IMR-90 (cell line): ENCODE data around the gene KIF25. TPM values are rescaled to one million over a fixed set of nuclear protein-coding genes. Genes with fewer than 3 reads are reported as not detected.

ENCODE experiments used
- ATAC-seq: fragments of 200-7000 bp; cut with Tn5 transposase; 2 replicates; pipeline ENCODE4 v1.9.1; 2020; ENCODE audit warnings: low read depth, mild to moderate bottlenecking, moderate library complexity
- BruUV-seq: library from RNA; stranded (reverse); fragments of 400-500 nt; replicated peaks from 2 replicates; lab custom pipeline; 2021; lab: Mats Ljungman, UMichigan
- CTCF ChIA-PET: fragments of 300-600 bp; formaldehyde crosslinking; extraction: SDS; loops from one replicate; lab custom pipeline; 2021; ENCODE audit warnings: antibody characterized with exemption; lab: Yijun Ruan, JAX
- POLR2A ChIA-PET: fragments of 300-600 bp; sonication (Branson Sonifier 250); formaldehyde crosslinking; loops from one replicate; lab custom pipeline; 2022; ENCODE audit warnings: antibody characterized with exemption; ENCODE audit not compliant: unreplicated experiment; lab: Charles Lee
- DNase-seq: peaks from one replicate; pipeline ENCODE4 v3.0.0; 2013
- H2AFZ ChIP-seq: replicated peaks from 2 replicates; pipeline ENCODE3; 2013; ENCODE audit warnings: low read length, mild to moderate bottlenecking; ENCODE audit not compliant: poor library complexity
- H2AK5ac ChIP-seq: 2 replicates; pipeline ENCODE4 v1.6.1; 2013; ENCODE audit warnings: low read depth, low read length, inconsistent platforms
- H2AK9ac ChIP-seq: replicated peaks from 2 replicates; pipeline ENCODE3; 2013; ENCODE audit warnings: mild to moderate bottlenecking, low read depth, low read length, moderate library complexity; ENCODE audit not compliant: poor library complexity
- H2BK120ac ChIP-seq: 2 replicates; pipeline ENCODE4 v1.6.1; 2013; ENCODE audit warnings: low read depth, low read length, inconsistent platforms
- H2BK15ac ChIP-seq: 3 replicates; pipeline ENCODE4 v1.6.1; 2013; ENCODE audit warnings: low read depth, low read length, inconsistent platforms
- H2BK20ac ChIP-seq: 2 replicates; pipeline ENCODE4 v1.6.1; 2013; ENCODE audit warnings: low read depth, mild to moderate bottlenecking, inconsistent platforms, low read length, moderate library complexity
- H2BK5ac ChIP-seq: 2 replicates; pipeline ENCODE4 v1.6.1; 2013; ENCODE audit warnings: mild to moderate bottlenecking, low read depth, low read length, inconsistent platforms; ENCODE audit not compliant: poor library complexity, severe bottlenecking
- H3K14ac ChIP-seq: replicated peaks from 2 replicates; pipeline ENCODE4 v1.6.1; 2013; ENCODE audit warnings: low read depth, low read length, inconsistent platforms
- H3K18ac ChIP-seq: 2 replicates; pipeline ENCODE4 v1.6.1; 2013; ENCODE audit warnings: low read depth, low read length, control low read depth
- H3K23ac ChIP-seq: 2 replicates; pipeline ENCODE4 v1.6.1; 2013; ENCODE audit warnings: low read depth, low read length, inconsistent platforms
- H3K27ac ChIP-seq: 2 replicates; pipeline ENCODE4 v1.5.1; 2013; ENCODE audit warnings: mild to moderate bottlenecking, control low read depth, low read length; ENCODE audit not compliant: insufficient read depth
- H3K27me3 ChIP-seq: 2 replicates; pipeline ENCODE4 v1.6.1; 2013; ENCODE audit warnings: low read length; ENCODE audit not compliant: control insufficient read depth, insufficient read depth
- H3K36me3 ChIP-seq: 2 replicates; pipeline ENCODE4 v1.6.1; 2013; ENCODE audit warnings: low read length, mixed read lengths; ENCODE audit not compliant: control insufficient read depth, insufficient read depth
- H3K4ac ChIP-seq: 2 replicates; pipeline ENCODE4 v1.6.1; 2013; ENCODE audit warnings: low read depth, low read length, inconsistent platforms
- H3K4me1 ChIP-seq: 2 replicates; pipeline ENCODE4 v1.6.1; 2013; ENCODE audit warnings: low read length, mixed read lengths; ENCODE audit not compliant: control insufficient read depth, insufficient read depth
- H3K4me2 ChIP-seq: 2 replicates; pipeline ENCODE4 v1.6.1; 2013; ENCODE audit warnings: low read depth, mild to moderate bottlenecking, control low read depth, low read length, moderate library complexity
- H3K4me3 ChIP-seq: 2 replicates; pipeline ENCODE4 v1.5.1; 2013; ENCODE audit warnings: low read depth, mild to moderate bottlenecking, control low read depth, low read length, moderate library complexity; ENCODE audit not compliant: insufficient read depth
- H3K56ac ChIP-seq: 2 replicates; pipeline ENCODE4 v1.6.1; 2013; ENCODE audit warnings: low read length, inconsistent platforms; ENCODE audit not compliant: insufficient read depth; ENCODE audit errors: extremely low read depth
- H3K79me1 ChIP-seq, 2 experiments: 2 replicates each; pipeline ENCODE4 v1.6.1; 2013; ENCODE audit warnings: low read length in 2 of 2, inconsistent platforms in 1 of 2, low read depth in 1 of 2
- H3K9ac ChIP-seq: 2 replicates; pipeline ENCODE4 v1.6.1; 2013; ENCODE audit warnings: low read depth, low read length, control low read depth
- H3K9me1 ChIP-seq: 2 replicates; pipeline ENCODE4 v1.6.1; 2013; ENCODE audit warnings: low read length, inconsistent platforms; ENCODE audit not compliant: insufficient read depth
- H3K9me3 ChIP-seq: 2 replicates; pipeline ENCODE4 v1.6.1; 2013; ENCODE audit warnings: low read length; ENCODE audit not compliant: control insufficient read depth, insufficient read depth
- H4K20me1 ChIP-seq: 2 replicates; pipeline ENCODE4 v1.6.1; 2013; ENCODE audit warnings: low read length, inconsistent platforms; ENCODE audit not compliant: insufficient read depth
- H4K5ac ChIP-seq: 2 replicates; pipeline ENCODE4 v1.6.1; 2013; ENCODE audit warnings: mild to moderate bottlenecking, low read depth, low read length, control low read depth
- H4K8ac ChIP-seq, 2 experiments: 2 replicates each; pipeline ENCODE4 v1.6.1; 2013; ENCODE audit warnings: low read depth in 2 of 2, low read length in 2 of 2, control low read depth in 1 of 2, inconsistent platforms in 1 of 2
- H4K91ac ChIP-seq: 2 replicates; pipeline ENCODE4 v1.6.1; 2013; ENCODE audit warnings: low read depth, low read length, inconsistent platforms; ENCODE audit not compliant: insufficient read depth
- BHLHE40 ChIP-seq: fragments of 150-350 bp; IDR thresholded peaks from 2 replicates; pipeline ENCODE4 v1.6.1; 2016; ENCODE audit warnings: mild to moderate bottlenecking, low read depth, low read length
- CEBPB ChIP-seq: IDR thresholded peaks from 2 replicates; pipeline ENCODE4 v1.6.1; 2012; ENCODE audit warnings: low read depth, low read length, improper control_type of control experiment
- CHD1 ChIP-seq: IDR thresholded peaks from 2 replicates; pipeline ENCODE4 v1.6.1; 2012; ENCODE audit warnings: low read depth, low read length, improper control_type of control experiment
- ELK1 ChIP-seq: fragments of 150-350 bp; IDR thresholded peaks from 2 replicates; pipeline ENCODE4 v1.6.1; 2016; ENCODE audit warnings: low read depth, mild to moderate bottlenecking, low read length, moderate library complexity, borderline replicate concordance
- FOS ChIP-seq: fragments of 150-350 bp; IDR thresholded peaks from 2 replicates; pipeline ENCODE4 v1.6.1; 2016; ENCODE audit warnings: low read depth, low read length
- MAFK ChIP-seq: IDR thresholded peaks from 2 replicates; pipeline ENCODE4 v1.6.1; 2012; ENCODE audit warnings: low read depth, low read length, improper control_type of control experiment
- MAZ ChIP-seq: IDR thresholded peaks from 2 replicates; pipeline ENCODE4 v1.6.1; 2012; ENCODE audit warnings: low read depth, mild to moderate bottlenecking, low read length, improper control_type of control experiment, moderate library complexity, borderline replicate concordance
- MXI1 ChIP-seq: IDR thresholded peaks from 2 replicates; pipeline ENCODE4 v1.6.1; 2012; ENCODE audit warnings: low read depth, mild to moderate bottlenecking, low read length, moderate library complexity, borderline replicate concordance
- NFE2L2 ChIP-seq: fragments of 150-350 bp; IDR thresholded peaks from 2 replicates; pipeline ENCODE4 v1.6.1; 2016; ENCODE audit warnings: low read depth, mild to moderate bottlenecking, low read length
- POLR2A ChIP-seq: IDR thresholded peaks from 2 replicates; pipeline ENCODE4 v1.6.1; 2012; ENCODE audit warnings: mild to moderate bottlenecking, low read depth, low read length
- RAD21 ChIP-seq: IDR thresholded peaks from 2 replicates; pipeline ENCODE4 v1.6.1; 2012; ENCODE audit warnings: low read length, improper control_type of control experiment
- RCOR1 ChIP-seq: IDR thresholded peaks from 2 replicates; pipeline ENCODE4 v1.6.1; 2012; ENCODE audit warnings: mild to moderate bottlenecking, low read length, improper control_type of control experiment; ENCODE audit not compliant: insufficient replicate concordance
- RFX5 ChIP-seq: IDR thresholded peaks from 2 replicates; pipeline ENCODE4 v1.8.0; 2012; ENCODE audit warnings: low read depth, mild to moderate bottlenecking, low read length, moderate library complexity
- SMC3 ChIP-seq: fragments of 150-350 bp; IDR thresholded peaks from 2 replicates; pipeline ENCODE4 v1.6.1; 2016; ENCODE audit warnings: low read depth, mild to moderate bottlenecking, antibody characterized with exemption, low read length, moderate library complexity
- WGBS, 2 experiments: methylation state at CpG; one replicate each; pipeline versions ENCODE4 v1.1.5 to v1.1.7; 2013; ENCODE audit warnings: missing lambda C conversion rate in 2 of 2; ENCODE audit not compliant: insufficient read length in 1 of 2; ENCODE audit errors: extremely low coverage in 2 of 2; 5-methylcytosine and 5-hydroxymethylcytosine counted together
- dilution Hi-C: fragments of 300-500 bp; cut with HindIII; formaldehyde crosslinking; loops from one replicate; pipeline ENCODE4 v1.14.3; 2018; ENCODE audit warnings: low sequenced_read_pairs; ENCODE audit not compliant: unreplicated experiment
- in situ Hi-C: fragments of 300-500 bp; cut with MboI; formaldehyde crosslinking; loops from 3 replicates; pipeline ENCODE4 v1.14.3; 2019; ENCODE audit warnings: low sequenced_read_pairs, inconsistent platforms, mixed read lengths
- intact Hi-C: fragments of 100-400 bp; cut with micrococcal nuclease; formaldehyde crosslinking; loops from 2 replicates; pipeline ENCODE4 v1.10.0; 2022
- polyA plus RNA-seq, 3 experiments: library from polyadenylated mRNA; depleted of rRNA; stranded (reverse); fragments of >200 nt; gene quantifications; 2 replicates each; pipeline ENCODE4 v1.2.3, GENCODE V29; 2012; ENCODE audit warnings: low replicate concordance in 1 of 3
- total RNA-seq: library from RNA; depleted of rRNA; stranded (reverse); fragments of >200 nt; gene quantifications from 2 replicates; pipeline ENCODE4 v1.2.3, GENCODE V29; 2012
- TF ChIP-seq, protein P1 (sequence below): conservative IDR thresholded peaks from 2 replicates; pipeline ENCODE4 v1.5.1; 2012; ENCODE audit warnings: mild to moderate bottlenecking, low read depth, low read length, improper control_type of control experiment
- TF ChIP-seq, protein P2 (sequence below): fragments of 150-350 bp; IDR thresholded peaks from 2 replicates; pipeline ENCODE4 v1.6.1; 2017; ENCODE audit warnings: mild to moderate bottlenecking, antibody characterized with exemption, low read length, low read depth

Gene KIF25
- total and polyA plus RNA-seq, 2 of the 4 experiments (the other 2 are of a cell fraction): not detected

DNA sequence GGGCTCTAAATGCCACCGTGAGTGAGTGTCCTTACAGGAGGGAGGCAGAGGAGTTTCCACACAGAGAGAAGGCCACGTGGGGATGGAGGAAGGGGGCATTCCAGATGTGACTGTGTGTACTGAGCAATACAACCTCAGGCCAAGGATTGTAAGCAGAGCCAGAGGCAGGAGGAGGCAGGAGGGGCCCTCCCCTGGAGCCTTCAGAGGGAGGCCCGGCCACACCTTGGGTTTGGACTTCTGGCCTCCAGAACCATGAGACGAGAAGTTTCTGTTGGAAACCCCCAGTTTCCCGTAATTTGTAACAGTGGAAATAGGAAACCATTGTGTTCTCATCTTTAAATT, 9.3 kb upstream of the KIF25 start:
- no peak overlapping the region for H3K18ac ChIP-seq
- BruUV-seq: no TSS peak
- H3K9me1 ChIP-seq: no peaks in the 10 kb centered on the region
- TF ChIP-seq POLR2A (no peak), MXI1 (no peak), NFE2L2 (no peak), ELK1 (no peak), BHLHE40 (no peak), CEBPB (no peak), RAD21 (no peak), MAZ (no peak), MAFK (no peak), SMC3 (no peak), FOS (no peak), RFX5 (no peak), RCOR1 (no peak), CHD1 (no peak)
- TF ChIP-seq, protein P1, sequence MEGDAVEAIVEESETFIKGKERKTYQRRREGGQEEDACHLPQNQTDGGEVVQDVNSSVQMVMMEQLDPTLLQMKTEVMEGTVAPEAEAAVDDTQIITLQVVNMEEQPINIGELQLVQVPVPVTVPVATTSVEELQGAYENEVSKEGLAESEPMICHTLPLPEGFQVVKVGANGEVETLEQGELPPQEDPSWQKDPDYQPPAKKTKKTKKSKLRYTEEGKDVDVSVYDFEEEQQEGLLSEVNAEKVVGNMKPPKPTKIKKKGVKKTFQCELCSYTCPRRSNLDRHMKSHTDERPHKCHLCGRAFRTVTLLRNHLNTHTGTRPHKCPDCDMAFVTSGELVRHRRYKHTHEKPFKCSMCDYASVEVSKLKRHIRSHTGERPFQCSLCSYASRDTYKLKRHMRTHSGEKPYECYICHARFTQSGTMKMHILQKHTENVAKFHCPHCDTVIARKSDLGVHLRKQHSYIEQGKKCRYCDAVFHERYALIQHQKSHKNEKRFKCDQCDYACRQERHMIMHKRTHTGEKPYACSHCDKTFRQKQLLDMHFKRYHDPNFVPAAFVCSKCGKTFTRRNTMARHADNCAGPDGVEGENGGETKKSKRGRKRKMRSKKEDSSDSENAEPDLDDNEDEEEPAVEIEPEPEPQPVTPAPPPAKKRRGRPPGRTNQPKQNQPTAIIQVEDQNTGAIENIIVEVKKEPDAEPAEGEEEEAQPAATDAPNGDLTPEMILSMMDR: no peak
- TF ChIP-seq, protein P2, sequence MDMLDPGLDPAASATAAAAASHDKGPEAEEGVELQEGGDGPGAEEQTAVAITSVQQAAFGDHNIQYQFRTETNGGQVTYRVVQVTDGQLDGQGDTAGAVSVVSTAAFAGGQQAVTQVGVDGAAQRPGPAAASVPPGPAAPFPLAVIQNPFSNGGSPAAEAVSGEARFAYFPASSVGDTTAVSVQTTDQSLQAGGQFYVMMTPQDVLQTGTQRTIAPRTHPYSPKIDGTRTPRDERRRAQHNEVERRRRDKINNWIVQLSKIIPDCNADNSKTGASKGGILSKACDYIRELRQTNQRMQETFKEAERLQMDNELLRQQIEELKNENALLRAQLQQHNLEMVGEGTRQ: no peak
- no peak overlapping the region for H4K8ac ChIP-seq
- H2BK20ac ChIP-seq: no peak overlapping the region
- no peak overlapping the region for H3K4ac ChIP-seq
- H3K4me3 ChIP-seq: no peak overlapping the region
- no peak overlapping the region for H2BK5ac ChIP-seq
- no peaks in the 10 kb centered on the region for H3K79me1 ChIP-seq
- H3K56ac ChIP-seq: no peak overlapping the region
- no peak overlapping the region for H3K9ac ChIP-seq
- no peak for DNase-seq
- H4K20me1 ChIP-seq: no peaks in the 10 kb centered on the region
- H2AFZ ChIP-seq: no peak overlapping the region
- H3K23ac ChIP-seq: no peak overlapping the region
- H2BK120ac ChIP-seq: no peak overlapping the region
- no peak overlapping the region for H3K4me2 ChIP-seq
- H3K4me1 ChIP-seq: peaks cover 2% of the 10 kb centered on the region
- intact Hi-C loops (no loop called here), in situ Hi-C loops (no loop called here), dilution Hi-C loops (no loop called here)
- ChIA-PET POLR2A (no interaction called here), CTCF (no interaction called here)
- H4K91ac ChIP-seq: no peak overlapping the region
- no peak overlapping the region for H2AK5ac ChIP-seq
- H2AK9ac ChIP-seq: no peak overlapping the region
- no peak overlapping the region for H3K27ac ChIP-seq
- no CpG with 5 or more reads among the region's 5 CpGs for WGBS, 2 experiments
- H2BK15ac ChIP-seq: no peak overlapping the region
- no peaks in the 10 kb centered on the region for H3K27me3 ChIP-seq
- no peak for ATAC-seq
- no peak overlapping the region for H3K14ac ChIP-seq
- no peaks in the 10 kb centered on the region; the same call in 1 of the 2 replicates for H3K9me3 ChIP-seq
- no peak overlapping the region for H4K5ac ChIP-seq
- H3K36me3 ChIP-seq: no peaks in the 10 kb centered on the region
